NCI-H526 (cell line): ENCODE measurements around the gene B4GALNT4.
"Not testable (repeated sequence)": the region's sequence is repeated elsewhere in the genome, so short reads cannot be mapped to it uniquely, and the experiment has no call there.

Source experiments
- DNase-seq, 2 experiments: peaks; one replicate each; lab custom pipeline; 2025; lab: John Stamatoyannopoulos, UW

B4GALNT4 gene

DNA sequence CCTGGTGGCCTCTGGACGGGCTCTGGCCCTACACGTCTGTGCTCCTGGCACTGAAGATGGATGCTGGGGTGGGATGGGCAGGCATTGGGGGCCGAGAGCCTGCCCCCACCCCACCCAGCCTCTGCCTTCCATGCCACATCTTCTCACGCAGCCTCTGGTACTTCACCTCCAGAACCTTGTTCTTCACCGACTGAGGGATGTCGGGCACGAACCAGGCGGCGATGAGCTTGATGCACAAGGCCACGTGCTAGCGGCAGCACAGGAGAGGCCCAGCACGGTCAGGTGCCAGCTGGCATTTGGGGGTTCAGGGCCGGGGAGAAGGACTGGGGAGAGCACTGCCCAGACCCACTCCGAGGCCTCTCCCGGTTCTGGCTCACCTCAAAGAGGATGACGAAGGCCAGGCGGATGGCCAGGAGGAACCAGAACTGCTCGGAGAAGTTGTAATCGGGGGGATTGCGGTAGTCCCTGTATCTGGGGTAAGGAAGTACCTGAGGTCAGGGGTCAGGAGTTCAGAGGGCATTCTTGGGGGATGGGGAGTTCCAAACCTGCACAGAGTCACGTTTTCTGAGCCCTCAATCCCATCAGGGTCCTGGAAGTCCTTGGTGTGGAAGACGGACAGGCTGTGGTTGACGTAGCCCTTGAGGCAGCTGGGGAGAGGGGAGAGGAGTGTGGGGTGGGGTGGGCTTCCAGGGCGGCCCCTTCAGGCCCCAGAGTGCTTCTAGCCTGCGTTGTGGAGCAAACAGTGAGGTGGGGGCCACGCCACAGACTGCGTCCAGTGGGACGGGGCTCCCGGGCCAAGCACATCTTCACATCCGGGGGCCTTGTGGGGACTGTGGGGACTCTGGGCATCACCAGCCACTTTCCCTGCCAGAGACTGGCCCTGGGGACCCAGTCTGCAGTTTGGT lies 49.3 kb downstream of the B4GALNT4 start:
- DNase-seq = no peak

GRCh38 chr11:419248-420005 lies 50.1 kb downstream of the B4GALNT4 start:
- no peak for DNase-seq

DNA sequence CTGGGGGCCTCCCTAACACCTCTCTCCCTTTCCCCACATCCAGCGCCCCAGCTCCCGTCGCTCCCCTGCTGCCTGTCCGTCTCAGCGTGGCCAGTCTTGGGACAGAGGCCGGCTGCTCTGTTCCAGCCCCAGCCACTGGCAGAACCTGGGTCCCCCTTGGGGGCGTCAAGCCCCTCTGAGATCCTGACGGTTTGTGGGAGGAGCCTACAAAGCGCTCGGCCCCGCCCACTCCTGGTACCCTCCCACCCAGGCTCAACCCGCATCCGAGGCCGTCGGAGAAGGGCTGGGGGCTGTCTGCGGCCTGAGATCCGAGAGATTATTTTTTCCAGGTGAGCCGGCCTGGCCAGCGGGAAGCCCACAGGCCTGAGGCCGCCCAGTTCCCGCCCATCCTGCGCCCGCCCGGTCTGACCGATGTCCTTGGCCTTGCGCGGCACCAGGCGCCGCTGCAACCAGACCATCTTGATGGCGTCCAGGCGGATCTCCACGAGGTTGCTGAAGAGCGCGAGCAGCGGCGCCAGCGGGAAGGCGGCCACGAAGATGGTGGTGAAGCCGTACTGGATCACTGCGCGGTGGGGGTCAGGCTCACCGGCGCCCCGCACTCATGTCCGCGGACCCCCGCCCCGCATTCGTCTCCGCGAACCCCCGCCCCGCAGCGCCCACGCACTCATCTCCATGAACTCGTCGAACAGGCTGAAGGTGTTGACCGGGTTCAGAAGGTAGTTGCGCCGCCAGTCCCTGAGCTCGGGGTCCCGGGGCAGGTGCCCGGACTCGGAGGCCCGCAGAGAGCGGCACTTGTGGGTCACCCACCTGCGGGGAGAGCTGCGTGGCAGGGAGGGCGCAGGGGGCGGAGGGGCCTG lies 51.0 kb downstream of the B4GALNT4 start:
- no peak for DNase-seq

DNA sequence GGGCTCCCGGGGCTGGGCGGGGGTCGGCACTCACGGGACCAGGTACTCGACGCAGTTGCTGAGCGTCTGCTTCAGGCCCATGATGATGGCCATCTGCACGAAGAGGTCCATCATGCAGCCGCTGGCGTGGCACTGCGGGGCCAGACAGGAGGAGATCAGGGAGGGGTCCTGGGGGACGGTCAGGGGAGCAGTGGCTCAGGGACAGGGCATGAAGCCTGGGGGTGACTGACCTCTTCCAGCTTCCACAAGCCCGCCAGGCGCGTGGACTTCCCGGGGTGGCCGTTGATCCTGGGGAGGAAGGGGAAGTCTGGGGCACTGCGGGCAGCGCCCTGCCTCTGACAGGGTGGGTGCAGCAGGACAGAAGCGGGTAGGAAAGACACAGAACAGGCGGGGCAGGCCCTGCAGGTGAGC lies 51.6 kb downstream of the B4GALNT4 start:
- no peak for DNase-seq

GRCh38 chr11:422249-422656 lies 53.0 kb downstream of the B4GALNT4 start:
- no peak for DNase-seq

GRCh38 chr11:424232-424631 lies 54.9 kb downstream of the B4GALNT4 start:
- no peak for DNase-seq

GRCh38 chr11:424766-425165 lies 55.5 kb downstream of the B4GALNT4 start:
- DNase-seq = not testable (repeated sequence)

GRCh38 chr11:425301-425700 lies 56.0 kb downstream of the B4GALNT4 start:
- DNase-seq = no peak

DNA sequence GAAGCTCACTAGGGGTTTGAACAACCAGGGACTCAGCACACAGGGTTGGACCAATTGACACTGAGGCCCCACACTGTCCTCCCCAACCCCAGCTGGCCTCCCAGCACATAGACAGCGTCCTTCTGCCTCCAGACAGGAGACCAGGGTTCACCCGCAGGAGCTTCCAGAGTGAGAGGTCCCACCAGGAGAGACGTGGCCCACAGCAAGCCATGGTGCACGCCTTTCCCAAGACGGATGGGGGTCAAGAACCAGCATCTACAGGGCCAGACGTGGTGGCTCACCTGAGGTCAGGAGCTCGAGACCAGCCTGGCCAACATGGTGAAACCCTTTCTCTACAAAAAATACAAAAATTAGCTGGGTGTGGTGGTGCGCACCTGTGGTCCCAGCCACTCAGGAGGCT lies 57.6 kb downstream of the B4GALNT4 start:
- no peak for DNase-seq

- no peak for DNase-seq
These were observed 59.0 kb downstream of the B4GALNT4 start for GRCh38 chr11:428295-428694.

DNA sequence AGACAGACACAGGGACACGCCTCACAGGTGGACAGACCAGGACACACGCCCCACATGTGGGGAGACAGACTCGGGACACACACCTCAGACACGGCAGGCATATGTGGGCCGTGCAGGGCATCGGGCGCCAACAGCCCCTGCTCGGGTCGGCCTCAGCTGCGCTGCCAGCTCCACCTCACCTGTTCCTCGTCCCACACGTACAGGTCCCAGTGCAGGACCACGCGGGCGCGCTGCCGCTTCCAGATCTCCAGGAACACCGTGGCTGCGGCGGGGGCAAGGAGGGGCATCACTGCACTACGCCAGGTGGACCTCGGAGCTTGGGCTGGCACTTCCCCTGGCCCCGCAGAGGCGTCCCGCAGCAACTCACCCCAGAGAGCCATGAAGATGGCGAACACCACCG lies 60.1 kb downstream of the B4GALNT4 start:
- DNase-seq = no peak

DNA sequence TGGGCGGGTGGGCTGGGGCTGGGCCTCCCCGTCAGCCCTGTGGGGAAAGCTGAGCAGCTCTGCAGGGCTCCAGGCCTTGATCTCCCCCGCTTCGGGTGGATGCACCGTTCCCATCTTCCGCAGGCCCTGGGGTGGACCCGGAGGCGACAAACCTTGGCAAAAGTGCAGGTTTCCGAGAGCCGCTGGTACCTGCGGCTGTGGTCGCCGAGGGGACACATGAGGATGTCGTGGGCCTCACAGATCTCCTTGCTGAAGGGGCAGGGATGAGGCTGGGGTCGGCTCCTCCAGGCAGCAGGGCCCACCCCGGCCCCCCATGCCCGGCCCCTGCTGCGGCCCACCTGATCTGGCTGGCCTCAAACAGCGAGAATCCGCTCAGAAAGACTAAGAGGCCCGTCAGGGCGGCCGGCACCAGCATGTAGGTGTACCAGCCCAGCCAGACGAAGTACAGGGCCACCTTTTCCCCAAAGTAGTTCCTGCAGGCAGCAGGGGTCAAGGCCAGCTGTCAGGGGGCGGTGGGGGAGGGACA lies 60.7 kb downstream of the B4GALNT4 start:
- DNase-seq = no peak
